Measurements from ENCODE around the gene ENG.
"Not testable (repeated sequence)": the region's sequence is repeated elsewhere in the genome, so short reads cannot be mapped to it uniquely, and the experiment has no call there.

Gene ENG

DNA sequence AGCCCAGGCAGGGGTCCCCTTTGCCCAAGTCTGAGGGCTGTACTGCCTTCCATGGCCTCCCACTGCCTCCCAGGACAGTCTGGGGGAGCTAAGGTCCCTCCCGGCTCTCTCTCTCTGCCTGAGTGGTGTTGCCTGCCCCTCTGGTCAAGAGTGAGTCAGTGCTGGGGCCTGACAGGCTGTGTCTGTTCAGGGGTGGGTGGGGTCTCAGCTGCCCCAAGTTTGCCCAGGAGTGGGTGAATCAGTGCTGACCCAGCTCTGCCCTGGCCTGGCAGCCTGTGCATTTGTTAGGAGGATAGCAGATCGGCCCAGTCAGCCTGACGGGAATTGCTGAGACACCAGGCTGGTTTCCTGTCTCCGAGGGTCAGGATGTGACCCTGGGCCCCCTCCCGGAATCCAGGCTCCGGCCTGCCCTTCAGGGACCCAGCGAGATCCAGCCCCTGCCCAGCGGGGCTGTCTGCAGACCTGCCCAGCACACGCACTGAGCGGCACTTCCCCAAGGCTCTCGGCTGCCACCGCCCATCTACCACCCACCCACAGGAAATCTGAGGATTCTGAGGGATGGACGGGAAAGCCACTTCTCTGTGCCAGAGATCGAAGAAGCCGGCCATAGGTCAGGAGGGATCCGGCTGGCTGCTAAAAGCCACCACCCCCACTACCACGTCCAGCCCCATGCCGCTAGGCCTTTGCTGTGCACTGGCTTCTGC is 15.9 kb downstream of the ENG start:
- no peak for DNase-seq

- no peak for DNase-seq
Measured at GRCh38 chr9:127837346-127837745, 17.1 kb downstream of the ENG start.

DNA sequence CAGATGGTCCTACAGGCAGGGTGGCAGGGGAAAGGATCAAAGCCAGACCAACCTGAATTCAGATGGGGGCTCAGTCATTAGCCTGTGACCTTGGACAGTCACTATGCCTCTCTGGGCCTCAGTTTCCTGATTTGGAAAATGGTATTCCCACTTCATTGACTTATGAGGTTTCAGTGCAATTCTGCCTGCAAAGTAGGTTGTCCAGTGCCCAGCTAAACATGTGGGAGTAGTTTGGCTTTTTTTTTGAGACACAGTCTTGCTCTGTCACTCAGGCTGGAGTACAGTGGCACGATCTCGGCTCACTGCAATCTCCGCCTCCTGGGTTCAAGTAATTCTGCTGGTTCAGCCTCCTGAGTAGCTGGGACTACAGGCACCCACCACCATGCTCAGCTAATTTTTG is 17.9 kb downstream of the ENG start:
- DNase-seq, result not testable (repeated sequence)

DNA sequence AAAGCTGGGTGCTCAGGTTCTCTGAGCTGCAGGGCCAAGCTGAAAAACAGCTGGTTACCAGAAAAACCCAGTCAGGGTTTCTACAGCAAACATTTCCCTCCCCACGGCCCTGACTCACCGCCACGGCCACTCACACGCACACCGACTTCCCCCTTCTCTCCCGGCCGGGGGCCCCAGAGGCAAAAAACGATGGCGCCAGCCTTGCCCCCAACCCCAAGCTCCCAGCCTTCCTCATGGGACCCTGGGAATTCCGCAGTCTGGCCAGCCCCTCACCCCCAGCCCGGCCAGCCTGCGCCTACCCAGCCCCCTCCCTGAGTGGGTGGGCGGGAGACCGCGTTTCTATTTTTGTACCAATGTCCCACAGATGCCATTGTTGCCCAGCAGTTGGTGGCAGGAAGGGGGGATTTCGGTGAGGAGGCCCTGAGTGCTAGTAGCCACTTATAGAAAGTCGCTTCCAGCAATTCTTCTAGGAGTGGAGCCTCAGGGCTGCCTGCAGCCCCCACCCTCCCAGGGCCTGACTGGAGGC is 18.4 kb downstream of the ENG start:
- no peak for DNase-seq

GRCh38 chr9:127833555-127833954 is 20.9 kb downstream of the ENG start:
- DNase-seq, result no peak

DNA sequence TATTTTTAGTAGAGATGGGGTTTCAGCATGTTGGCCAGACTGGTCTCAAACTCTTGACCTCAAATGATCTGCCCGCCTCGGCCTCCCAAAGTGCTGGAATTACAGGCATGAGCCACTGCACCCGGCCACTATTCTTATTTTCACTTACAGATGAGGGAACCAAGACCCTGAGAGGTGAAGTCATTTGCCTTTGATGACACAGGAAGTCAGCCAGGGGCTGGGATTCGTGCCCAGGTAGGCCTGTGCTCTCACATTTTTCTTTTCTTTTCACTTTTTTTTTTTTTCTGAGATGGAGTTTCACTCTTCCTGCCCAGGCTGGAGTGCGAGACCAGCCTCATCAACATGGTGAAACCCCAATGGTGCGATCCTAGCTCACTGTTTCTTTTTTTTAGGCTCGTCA is 22.2 kb downstream of the ENG start:
- no peak for DNase-seq

DNA sequence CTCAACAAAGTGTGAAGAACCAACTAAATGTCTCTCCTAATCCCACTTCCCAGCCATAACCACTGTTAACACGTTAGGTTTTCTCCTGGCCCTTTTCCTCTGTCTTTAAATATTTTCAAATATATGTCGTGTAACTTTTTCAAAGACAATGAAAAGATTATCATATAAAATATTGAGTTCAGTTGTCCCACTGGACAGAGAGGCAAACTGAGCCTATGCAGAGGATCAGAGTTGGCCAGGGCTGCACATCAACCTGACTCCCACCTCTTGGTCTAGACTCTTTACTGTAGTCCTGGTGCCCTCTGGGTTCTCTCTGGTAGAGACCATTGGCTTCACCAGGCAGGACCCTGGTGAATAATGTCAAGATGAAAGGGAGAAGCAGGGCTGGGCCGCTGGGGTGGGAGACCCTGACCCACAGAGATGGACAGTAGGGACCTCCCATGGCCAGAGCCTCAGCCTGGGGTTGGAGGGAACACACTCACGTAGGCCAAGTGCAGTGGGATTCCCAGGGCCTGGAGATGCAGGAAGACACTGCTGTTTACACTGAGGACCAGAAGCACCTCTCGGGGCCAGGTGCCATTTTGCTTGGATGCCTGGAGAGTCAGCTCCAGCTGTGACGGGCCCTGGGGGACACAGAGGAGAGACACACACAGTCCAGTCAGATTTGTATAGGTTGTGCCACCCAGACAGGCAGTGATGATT is 25.1 kb downstream of the ENG start:
- DNase-seq, result no peak

- DNase-seq, result no peak
Measured at GRCh38 chr9:127828262-127829031, 26.0 kb downstream of the ENG start.

DNA sequence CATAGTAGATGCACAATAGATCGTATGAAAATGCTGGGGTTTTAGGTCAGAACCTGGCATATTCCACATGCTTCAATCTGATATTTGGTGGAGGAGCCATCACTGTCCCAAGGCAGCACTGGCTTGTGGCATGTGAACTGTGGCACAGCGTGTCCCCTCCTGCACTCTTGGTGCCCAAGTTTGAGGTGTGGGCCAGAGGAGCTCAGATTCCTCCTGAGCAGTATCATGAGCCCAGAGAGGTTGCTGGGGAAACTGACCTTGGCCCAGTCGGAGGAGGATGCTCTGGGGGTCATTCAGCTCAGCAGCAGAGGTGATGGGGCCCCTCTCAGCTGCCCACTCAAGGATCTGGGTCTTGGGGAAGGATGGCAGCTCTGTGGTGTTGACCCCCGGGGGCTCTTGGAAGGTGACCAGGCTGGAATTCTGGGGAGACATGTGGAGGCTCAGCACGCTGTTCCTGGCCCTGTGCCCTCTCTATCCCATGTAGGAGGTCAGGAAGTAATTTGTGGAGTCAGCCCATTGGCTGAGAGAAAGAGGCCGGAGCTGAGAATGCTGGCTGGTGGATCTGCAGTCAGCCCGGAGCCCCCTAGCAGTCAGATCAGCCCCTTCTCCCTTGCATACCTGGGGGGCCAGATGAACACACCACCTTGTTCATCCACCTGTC is 28.1 kb downstream of the ENG start:
- no peak for DNase-seq

GRCh38 chr9:127825319-127826051 is 29.0 kb downstream of the ENG start:
- no peak for DNase-seq

DNA sequence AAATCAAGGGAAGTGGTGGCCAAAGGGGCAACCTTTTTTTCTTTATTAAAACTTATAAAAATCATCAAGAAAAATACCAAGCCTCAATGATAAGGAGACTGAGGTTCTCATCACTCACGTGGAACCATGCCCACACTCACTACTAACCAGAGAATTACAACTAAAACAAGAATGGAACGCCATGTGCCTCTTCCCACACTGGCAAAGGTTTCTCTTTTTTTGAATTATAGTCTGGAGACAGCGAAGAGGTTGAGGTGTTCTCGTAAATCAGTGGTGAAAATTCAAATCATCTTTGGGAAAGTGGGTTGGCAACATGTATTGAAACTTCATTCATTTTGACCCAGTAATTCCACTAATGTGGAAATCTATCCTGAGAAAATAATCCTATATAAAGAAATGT is 32.4 kb downstream of the ENG start:
- no peak for DNase-seq

- no peak for DNase-seq
Measured at GRCh38 chr9:127818574-127818973, 35.9 kb downstream of the ENG start.

DNA sequence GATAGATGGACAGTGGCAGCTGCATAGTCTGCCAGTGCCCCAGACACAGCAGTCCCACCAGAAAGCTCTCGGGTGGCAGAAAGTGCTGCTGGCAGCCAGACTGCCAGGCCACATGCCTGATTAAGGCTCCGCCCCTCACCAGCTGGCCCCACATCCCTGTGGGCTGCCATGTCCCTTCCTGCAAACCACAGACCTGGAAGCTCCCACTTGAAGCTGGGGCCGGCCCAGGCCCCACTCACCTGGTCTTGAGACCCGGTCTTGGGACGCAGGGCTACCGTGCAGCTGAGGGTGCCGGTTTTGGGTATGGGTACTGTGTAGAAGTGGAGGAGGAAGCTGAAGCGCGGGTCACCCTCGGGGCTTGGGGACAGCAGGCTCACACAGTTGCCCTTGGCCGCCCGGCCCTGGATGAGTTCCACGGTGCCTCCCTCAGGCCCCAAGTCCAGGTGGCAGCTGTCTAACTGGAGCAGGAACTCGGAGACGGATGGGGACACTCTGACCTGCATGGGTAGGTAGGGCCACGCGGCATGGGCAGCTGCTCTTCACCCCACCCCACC is 36.5 kb downstream of the ENG start:
- DNase-seq, result no peak

DNA sequence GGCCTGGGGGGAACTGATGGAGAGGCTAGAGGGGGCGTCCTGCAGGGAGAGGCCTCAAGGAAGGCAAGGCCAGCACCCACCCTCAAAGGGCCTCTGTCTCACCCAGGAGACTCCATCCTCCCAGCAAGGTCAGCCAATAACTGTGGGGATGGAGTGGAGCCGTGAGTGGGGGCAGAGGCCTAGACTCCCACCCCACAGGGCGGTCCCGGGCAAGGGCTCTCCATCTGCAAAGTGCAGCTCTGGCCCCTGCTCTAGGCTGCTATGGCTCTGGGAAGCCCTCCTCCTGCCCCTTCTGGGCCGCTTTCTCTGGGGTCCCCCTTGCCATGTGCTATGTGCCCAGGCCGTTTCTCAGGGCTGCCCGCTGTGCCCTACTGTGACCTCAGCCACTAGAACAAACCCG is 37.7 kb downstream of the ENG start:
- no peak for DNase-seq

DNA sequence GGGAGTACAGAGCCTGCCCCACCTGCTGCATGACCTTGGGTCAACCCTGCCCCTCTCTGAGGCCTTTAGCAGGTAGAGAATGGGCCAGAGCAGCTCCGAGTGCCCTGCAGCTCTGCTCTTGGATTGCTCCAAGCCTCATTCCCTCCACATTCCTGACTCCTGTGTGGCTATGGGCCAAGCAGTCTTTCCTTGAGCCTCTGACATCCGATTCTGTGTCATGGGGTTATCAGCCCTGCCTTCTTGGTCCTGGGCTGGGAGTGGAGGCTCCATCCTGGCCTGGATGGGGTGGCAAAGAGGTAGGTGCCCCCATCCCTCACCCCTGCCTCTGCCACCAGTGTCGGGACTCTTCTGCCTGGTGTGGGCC is 38.1 kb downstream of the ENG start:
- DNase-seq, result no peak

- no peak for DNase-seq
Measured at GRCh38 chr9:127815512-127816361, 38.7 kb downstream of the ENG start.

DNA sequence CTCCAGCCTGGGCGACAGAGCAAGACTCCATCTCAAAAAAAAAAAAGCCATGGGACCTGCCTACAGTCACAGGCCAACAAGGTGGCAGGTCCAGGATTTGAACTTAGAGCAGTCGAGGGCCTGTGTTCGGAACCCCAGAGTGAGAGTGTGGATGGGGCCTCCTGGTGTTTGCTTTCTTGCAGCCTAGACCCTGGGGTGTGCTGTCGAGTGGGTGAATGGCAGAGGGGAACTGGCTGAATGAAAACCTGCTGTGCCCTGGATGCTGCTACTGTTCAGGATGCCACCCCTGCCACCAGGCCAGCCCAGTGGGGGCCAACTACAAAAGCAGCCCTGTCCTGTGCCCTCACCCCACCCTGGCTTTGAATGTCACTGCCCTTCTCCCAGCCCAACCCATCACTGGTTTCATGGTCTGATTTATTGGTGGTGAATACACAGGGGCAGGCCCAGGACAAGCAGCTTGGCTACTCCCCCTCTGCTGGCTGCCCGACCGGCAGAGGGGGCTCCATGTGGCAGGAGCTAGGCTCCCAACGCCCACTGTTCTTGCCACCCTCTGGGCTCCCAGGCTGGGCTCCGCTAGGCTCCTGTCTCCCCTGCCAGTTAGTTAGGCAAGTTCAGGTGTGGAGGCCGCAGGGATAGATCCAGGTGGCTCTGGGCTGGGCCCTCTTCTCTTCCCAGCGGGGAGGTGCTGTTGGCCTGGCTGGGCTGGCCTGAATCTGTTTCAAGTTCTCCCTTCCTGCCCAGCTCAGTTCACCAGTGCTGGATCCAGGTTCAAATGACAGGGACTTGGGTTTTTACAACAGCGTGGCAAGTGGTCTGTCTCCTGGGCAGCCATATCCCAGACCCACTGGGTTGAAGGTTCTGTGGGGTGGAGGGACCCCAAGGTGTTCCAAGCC is 39.6 kb downstream of the ENG start:
- DNase-seq, result no peak

GRCh38 chr9:127813686-127814226 is 40.7 kb downstream of the ENG start:
- DNase-seq, result no peak

DNA sequence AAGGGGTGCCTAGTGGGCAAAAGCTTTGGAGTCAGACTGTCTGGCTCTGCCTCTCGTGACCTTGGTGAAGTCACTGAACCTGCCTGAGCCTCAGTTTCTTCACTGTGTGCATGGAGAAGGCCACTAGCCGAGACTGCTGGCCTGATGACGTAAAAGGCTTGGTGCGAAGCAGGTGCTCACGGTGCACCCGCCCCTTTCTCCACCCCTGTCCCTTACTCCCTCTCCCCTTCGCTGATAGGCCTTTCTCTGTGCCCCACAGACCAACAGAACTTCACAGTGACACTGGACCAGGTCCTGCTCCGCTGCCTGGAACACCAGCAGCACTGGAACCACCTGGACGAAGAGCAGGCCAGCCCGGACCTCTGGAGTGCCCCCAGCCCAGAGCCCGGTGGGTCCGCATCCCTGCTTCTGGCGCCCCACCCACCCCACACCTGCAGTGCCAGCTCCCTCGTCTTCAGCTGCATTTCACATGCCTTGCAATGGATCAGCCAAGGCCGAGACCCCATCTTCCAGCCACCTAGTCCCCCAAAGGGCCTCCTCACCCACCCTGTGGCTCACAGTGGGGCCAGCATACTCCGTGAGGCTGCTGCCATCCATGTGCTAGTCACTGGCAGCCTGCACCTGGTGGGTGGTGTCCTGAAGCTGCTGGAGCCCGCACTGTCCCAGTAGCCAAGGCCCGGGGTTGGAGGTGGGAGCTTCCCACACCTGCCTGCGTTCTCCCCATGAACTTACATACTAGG is 41.4 kb downstream of the ENG start:
- DNase-seq, result no peak

Measured in NCI-H446 treated with DMSO at 0.1 percent for 48 hours (cell line).